ENCODE data around the gene L3MBTL2.

The L3MBTL2 gene

GRCh38 chr22:41280065-41280464, 75.0 kb downstream of the L3MBTL2 start:
- no peak overlapping the region for H3K9ac ChIP-seq (ENCODE audit: low read length)
- no peak overlapping the region for H2AFZ ChIP-seq (ENCODE audit: low read depth, low read length, severe bottlenecking)
- no peaks in the 10 kb centered on the region for H3K9me2 ChIP-seq (replicated peaks; ENCODE audit: insufficient read depth, low read length)
- H4K20me1 ChIP-seq (ENCODE audit: low read depth, low read length), result no peaks in the 10 kb centered on the region; the same call in 1 of the 2 replicates
- H3K4me2 ChIP-seq (ENCODE audit: low read depth, low read length, poor library complexity, severe bottlenecking), result no peak overlapping the region
- peaks cover 13% of the 10 kb centered on the region; the same call in 1 of the 2 replicates for H3K36me3 ChIP-seq (ENCODE audit: low read length)
- no peaks in the 10 kb centered on the region for H3K27me3 ChIP-seq (ENCODE audit: low read length)
- H3F3A ChIP-seq (ENCODE audit: insufficient read depth), result no peaks in the 10 kb centered on the region
- H3K9me3 ChIP-seq (ENCODE audit: insufficient read depth, low read length), result no peaks in the 10 kb centered on the region
- H3K4me3 ChIP-seq (ENCODE audit: insufficient read depth, low read length, poor library complexity, severe bottlenecking), result no peak overlapping the region
- H3K27ac ChIP-seq (ENCODE audit: low read depth, low read length), result no peak overlapping the region
- peaks cover 37% of the 10 kb centered on the region for H3K79me2 ChIP-seq (ENCODE audit: insufficient read depth, low read length)
- TF ChIP-seq CTCF (IDR thresholded peaks at IDR 0.05; ENCODE audit: insufficient read depth, low read length, poor library complexity, severe bottlenecking), result no peak
- no peak for TF ChIP-seq EZH2phosphoT487 (conservative IDR thresholded peaks at IDR 0.05; ENCODE audit: low read length)

- Histone ChIP-seq H3F3A (ENCODE audit: insufficient read depth) (no peaks in the 10 kb centered on the region), H3K36me3 (ENCODE audit: low read length) (peaks cover 11% of the 10 kb centered on the region; the same call in 1 of the 2 replicates), H3K9me2 (replicated peaks; ENCODE audit: insufficient read depth, low read length) (no peaks in the 10 kb centered on the region), H2AFZ (ENCODE audit: low read depth, low read length, severe bottlenecking) (no peak overlapping the region), H3K4me2 (ENCODE audit: low read depth, low read length, poor library complexity, severe bottlenecking) (no peak overlapping the region), H3K27ac (ENCODE audit: low read depth, low read length) (no peak overlapping the region), H3K9ac (ENCODE audit: low read length) (no peak overlapping the region), H3K79me2 (ENCODE audit: insufficient read depth, low read length) (peaks cover 45% of the 10 kb centered on the region), H3K27me3 (ENCODE audit: low read length) (no peaks in the 10 kb centered on the region), H4K20me1 (ENCODE audit: low read depth, low read length) (no peaks in the 10 kb centered on the region; the same call in 1 of the 2 replicates), H3K4me3 (ENCODE audit: insufficient read depth, low read length, poor library complexity, severe bottlenecking) (no peak overlapping the region), H3K9me3 (ENCODE audit: insufficient read depth, low read length) (no peaks in the 10 kb centered on the region)
- no peak for TF ChIP-seq EZH2phosphoT487 (conservative IDR thresholded peaks at IDR 0.05; ENCODE audit: low read length)
- TF ChIP-seq CTCF (IDR thresholded peaks at IDR 0.05; ENCODE audit: insufficient read depth, low read length, poor library complexity, severe bottlenecking), result no peak
Measured at GRCh38 chr22:41280854-41281253, 75.7 kb downstream of the L3MBTL2 start.
